Endothelial cell of umbilical vein (primary cell): ENCODE results near the gene TENM4. TPM values are rescaled to one million over a fixed set of nuclear protein-coding genes. Genes with fewer than 3 reads are reported as not detected.

Source experiments
- BruUV-seq: library from RNA; stranded (reverse); fragments of 400-500 nt; replicated peaks from 2 replicates; lab custom pipeline; 2021; lab: Mats Ljungman, UMichigan
- CTCF ChIA-PET: fragments of 300-600, 350-600 bp; sonication (Branson Sonifier 250); formaldehyde crosslinking; loops from one replicate; lab custom pipeline; 2021; ENCODE audit warnings: antibody characterized with exemption, inconsistent platforms; lab: Charles Lee
- POLR2A ChIA-PET: fragments of 300-600, 350-600 bp; sonication (Branson Sonifier 250); formaldehyde crosslinking; loops from one replicate; lab custom pipeline; 2021; ENCODE audit warnings: antibody characterized with exemption, inconsistent platforms; lab: Charles Lee
- DNase-seq: peaks from one replicate; pipeline ENCODE4 v3.0.0-alpha.2; 2011; ENCODE audit warnings: low read depth, low spot score
- FAIRE-seq: peaks from 2 replicates; lab custom pipeline; 2011; peaks lifted over from hg19 to GRCh38; lab: Jason Lieb, UNC
- H2AFZ ChIP-seq: 2 replicates; pipeline ENCODE4 v1.6.0; 2012; ENCODE audit warnings: low read depth, low read length, control low read depth, inconsistent platforms
- H3K27ac ChIP-seq: 2 replicates; pipeline ENCODE4 v1.5.1; 2011; ENCODE audit warnings: low read depth, mild to moderate bottlenecking, control low read depth, low read length, moderate library complexity; ENCODE audit not compliant: insufficient read depth
- H3K27me3 ChIP-seq, 2 experiments: 2 replicates each; pipeline versions ENCODE4 v1.6.0 to v1.6.1; 2011; ENCODE audit warnings: low read length in 2 of 2, mixed read lengths in 1 of 2; ENCODE audit not compliant: control insufficient read depth in 2 of 2, insufficient read depth in 2 of 2
- H3K36me3 ChIP-seq, 2 experiments: 2 replicates in 1 of 2; 3 replicates in 1 of 2; pipeline ENCODE4 v1.5.1; 2011; ENCODE audit warnings: low read length in 2 of 2, mild to moderate bottlenecking in 1 of 2, moderate library complexity in 1 of 2; ENCODE audit not compliant: control insufficient read depth in 2 of 2, insufficient read depth in 2 of 2; ENCODE audit errors: extremely low read depth in 1 of 2
- H3K4me1 ChIP-seq: 3 replicates; pipeline ENCODE4 v1.5.1; 2011; ENCODE audit warnings: mild to moderate bottlenecking, low read length; ENCODE audit not compliant: control insufficient read depth, insufficient read depth; ENCODE audit errors: extremely low read depth
- H3K4me2 ChIP-seq: 2 replicates; pipeline ENCODE4 v1.6.1; 2011; ENCODE audit warnings: low read length, control low read depth, mixed read lengths; ENCODE audit not compliant: insufficient read depth
- H3K4me3 ChIP-seq, 3 experiments: fragments of 200-600 bp in 1 of 3; sonication (generic), shearing (Covaris generic) in 1 of 3; replicated peaks in 1 of 3; 2 replicates each; pipeline ENCODE4 v1.5.1; 2011 to 2016; ENCODE audit warnings: control low read depth in 3 of 3, low read length in 3 of 3, mild to moderate bottlenecking in 2 of 3, inconsistent platforms in 1 of 3, low read depth in 1 of 3, moderate library complexity in 1 of 3; ENCODE audit not compliant: insufficient read depth in 1 of 3
- H3K79me2 ChIP-seq: 2 replicates; pipeline ENCODE4 v1.6.0; 2012; ENCODE audit warnings: low read length, inconsistent platforms; ENCODE audit not compliant: control insufficient read depth, insufficient read depth
- H3K9ac ChIP-seq: replicated peaks from 2 replicates; pipeline ENCODE3; 2011; ENCODE audit warnings: low read length, control low read depth; ENCODE audit not compliant: insufficient read depth; ENCODE audit errors: extremely low read depth
- H3K9me1 ChIP-seq: replicated peaks from 3 replicates; pipeline ENCODE4 v1.6.0; 2011; ENCODE audit warnings: mild to moderate bottlenecking, low read length; ENCODE audit not compliant: control insufficient read depth, insufficient read depth; ENCODE audit errors: extremely low read depth
- H3K9me3 ChIP-seq: replicated peaks from 2 replicates; pipeline ENCODE4 v1.5.1; 2012; ENCODE audit warnings: low read length, inconsistent platforms; ENCODE audit not compliant: control insufficient read depth, insufficient read depth
- H4K20me1 ChIP-seq: replicated peaks from 2 replicates; pipeline ENCODE3; 2011; ENCODE audit warnings: mild to moderate bottlenecking, low read length; ENCODE audit not compliant: control insufficient read depth, insufficient read depth; ENCODE audit errors: extremely low read depth
- CTCF ChIP-seq, 2 donors: IDR thresholded peaks; 1 replicate in 1 of 2; 2 replicates in 1 of 2; pipeline ENCODE4 v1.5.1; 2011; ENCODE audit warnings: low read length in 2 of 2, mild to moderate bottlenecking in 2 of 2, moderate library complexity in 2 of 2, control low read depth in 1 of 2, inconsistent platforms in 1 of 2, low read depth in 1 of 2; ENCODE audit not compliant: insufficient read depth in 1 of 2; ENCODE audit errors: extremely low read depth in 1 of 2
- EZH2 ChIP-seq: IDR thresholded peaks from 2 replicates; pipeline ENCODE4 v1.6.1; 2012; ENCODE audit warnings: borderline replicate concordance, low read depth, mild to moderate bottlenecking, moderate library complexity, low read length, inconsistent platforms; ENCODE audit not compliant: severe bottlenecking
- GATA2 ChIP-seq: IDR thresholded peaks from 2 replicates; pipeline ENCODE4 v1.7.0; 2011; ENCODE audit warnings: low read depth, mild to moderate bottlenecking, moderate library complexity, mixed read lengths, low read length; ENCODE audit not compliant: insufficient read length, insufficient read depth
- JUN ChIP-seq: IDR thresholded peaks from 2 replicates; pipeline ENCODE4 v1.6.1; 2011; ENCODE audit warnings: borderline replicate concordance, low read depth; ENCODE audit not compliant: insufficient read length, insufficient read depth
- MYC ChIP-seq: IDR thresholded peaks from one replicate; pipeline ENCODE4 v1.6.1; 2011; ENCODE audit warnings: mild to moderate bottlenecking, low read depth, low read length
- POLR2AphosphoS5 ChIP-seq: IDR thresholded peaks from 2 replicates; pipeline ENCODE4 v1.6.1; 2012; ENCODE audit warnings: low read depth, mild to moderate bottlenecking, control low read depth, low read length, moderate library complexity; ENCODE audit not compliant: insufficient read depth
- dilution Hi-C: fragments of 300-500 bp; cut with MboI; formaldehyde crosslinking; loops from one replicate; pipeline ENCODE4 v1.15.0; 2019; ENCODE audit warnings: low sequenced_read_pairs; ENCODE audit not compliant: extremely low pct_ligation_motif_present
- intact Hi-C: fragments of 100-400 bp; cut with micrococcal nuclease; formaldehyde crosslinking; loops from one replicate; pipeline ENCODE4 v1.10.0; 2022
- polyA plus RNA-seq, 4 experiments: library from polyadenylated mRNA; depleted of rRNA in 3 of 4; stranded (reverse) in 3 of 4; unstranded in 1 of 4; fragments of >200 nt; gene quantifications; 2 replicates each; pipeline versions ENCODE4 v1.2.1 to v1.2.3, GENCODE V29; 2011 to 2012; ENCODE audit warnings: missing spikeins in 1 of 4
- total RNA-seq: library from RNA; stranded (reverse); gene quantifications from 2 replicates; pipeline ENCODE4 v1.2.3, GENCODE V29; 2021
- TF ChIP-seq, protein P1 (sequence below): IDR thresholded peaks from 2 replicates; pipeline ENCODE4 v1.6.1; 2011; ENCODE audit not compliant: insufficient read depth, insufficient read length

Gene TENM4
- total and polyA plus RNA-seq, 2 donors (not counting 3 experiments of a cell fraction or from before 2014, with no cell fraction given) = 0.06 to 0.27 TPM

DNA sequence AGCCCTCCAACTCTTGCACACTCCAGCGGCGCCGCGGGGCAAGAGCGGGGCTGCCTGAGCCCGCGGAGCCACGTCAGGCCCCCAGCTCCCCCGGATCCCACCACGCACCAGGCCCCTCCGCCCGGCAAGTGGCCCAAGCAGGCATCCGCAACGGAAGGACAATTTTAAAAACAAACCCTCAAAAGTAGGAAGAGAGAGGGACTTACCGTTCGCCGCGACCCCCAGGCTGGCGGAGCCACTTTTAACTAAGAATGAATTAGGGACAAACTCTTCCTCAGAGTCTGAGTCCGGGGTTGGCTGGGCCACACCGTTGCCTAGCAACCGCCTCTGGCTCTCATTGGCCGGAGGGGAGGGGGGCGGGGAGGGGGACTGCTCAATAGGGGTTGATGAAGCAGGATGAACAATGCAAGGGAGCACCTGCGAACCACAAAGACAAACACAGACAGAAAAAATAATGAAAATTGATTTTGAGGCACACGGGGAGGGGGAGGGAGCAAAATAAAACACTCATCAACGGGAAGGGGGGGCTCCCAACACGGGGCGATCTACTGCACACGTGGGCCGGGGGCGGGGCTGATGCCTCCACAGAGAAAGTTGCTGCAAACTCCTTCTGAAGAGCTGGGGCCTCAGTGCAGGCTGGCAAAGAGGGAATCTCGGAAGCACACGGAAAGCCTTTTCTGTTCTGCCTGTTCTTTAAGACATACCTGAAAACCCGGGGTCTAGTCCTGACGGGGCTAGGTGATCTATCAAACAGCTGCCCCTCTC, 478.7 kb downstream of the TENM4 start:
- H3K4me3 ChIP-seq = peak overlapping the region in 1 of 3 experiments; percentile 1
- no peak overlapping the region for H3K27ac ChIP-seq
- H3K36me3 ChIP-seq = no peaks in the 10 kb centered on the region
- dilution Hi-C loops = no loop called here
- H3K9me1 ChIP-seq = no peaks in the 10 kb centered on the region
- H4K20me1 ChIP-seq = no peaks in the 10 kb centered on the region
- no peaks in the 10 kb centered on the region for H3K79me2 ChIP-seq
- ChIA-PET CTCF (interaction anchor here (0.8 to 4.4 kb wide), 3 partner anchors 38 to 316 kb away, joined by 3 to 45 read pairs (median 4); no protein-coding TSS in a partner anchor), POLR2A (no interaction called here)
- H3K4me2 ChIP-seq = peak overlapping the region; percentile 29
- no TSS peak for BruUV-seq
- intact Hi-C loops = loop anchor here (2.0 kb wide), 1 partner anchor 163 kb away; no protein-coding TSS in a partner anchor
- DNase-seq (peak; percentile 29), FAIRE-seq (no peak)
- no peak overlapping the region for H3K9ac ChIP-seq
- H3K9me3 ChIP-seq = no peaks in the 10 kb centered on the region
- TF ChIP-seq CTCF (IDR thresholded peaks at IDR 0.05; ENCODE audit: extremely low read depth in 1 of 2, insufficient read depth in 1 of 2, low read depth in 1 of 2, low read length in 2 of 2) (no peak), MYC (no peak), POLR2AphosphoS5 (no peak), GATA2 (no peak), JUN (no peak), EZH2 (no peak)
- TF ChIP-seq, protein P1, sequence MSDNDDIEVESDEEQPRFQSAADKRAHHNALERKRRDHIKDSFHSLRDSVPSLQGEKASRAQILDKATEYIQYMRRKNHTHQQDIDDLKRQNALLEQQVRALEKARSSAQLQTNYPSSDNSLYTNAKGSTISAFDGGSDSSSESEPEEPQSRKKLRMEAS = no peak
- peak overlapping the region; percentile 76 for H2AFZ ChIP-seq
- peaks cover 7% of the 10 kb centered on the region for H3K4me1 ChIP-seq
- H3K27me3 ChIP-seq = peaks cover 4% of the 10 kb centered on the region in 2 experiments
